ENCODE measurements around the gene BUB1B.

- TF ChIP-seq CTCF (IDR thresholded peaks at IDR 0.05; ENCODE audit: insufficient read depth, low read length) = no peak
- no peak for TF ChIP-seq SPI1 (IDR thresholded peaks at IDR 0.05; ENCODE audit: borderline replicate concordance, low read depth)
- TF ChIP-seq POLR2AphosphoS5 (IDR thresholded peaks at IDR 0.05; ENCODE audit: low read depth) = no peak
- no peak for TF ChIP-seq GABPA (IDR thresholded peaks at IDR 0.05; ENCODE audit: low read depth)
Observed at GRCh38 chr15:40229316-40229715, 68.4 kb downstream of the BUB1B start.
